GM18517 (cell line): ENCODE results near the gene CDC42EP3.

Source experiments
- ATAC-seq: cut with Tn5 transposase; IDR thresholded peaks from one replicate; pipeline ENCODE4 v1.9.1; 2021; ENCODE audit warnings: mild to moderate bottlenecking, moderate library complexity; ENCODE audit not compliant: unreplicated experiment

CDC42EP3 gene, protein sequence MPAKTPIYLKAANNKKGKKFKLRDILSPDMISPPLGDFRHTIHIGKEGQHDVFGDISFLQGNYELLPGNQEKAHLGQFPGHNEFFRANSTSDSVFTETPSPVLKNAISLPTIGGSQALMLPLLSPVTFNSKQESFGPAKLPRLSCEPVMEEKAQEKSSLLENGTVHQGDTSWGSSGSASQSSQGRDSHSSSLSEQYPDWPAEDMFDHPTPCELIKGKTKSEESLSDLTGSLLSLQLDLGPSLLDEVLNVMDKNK

DNA sequence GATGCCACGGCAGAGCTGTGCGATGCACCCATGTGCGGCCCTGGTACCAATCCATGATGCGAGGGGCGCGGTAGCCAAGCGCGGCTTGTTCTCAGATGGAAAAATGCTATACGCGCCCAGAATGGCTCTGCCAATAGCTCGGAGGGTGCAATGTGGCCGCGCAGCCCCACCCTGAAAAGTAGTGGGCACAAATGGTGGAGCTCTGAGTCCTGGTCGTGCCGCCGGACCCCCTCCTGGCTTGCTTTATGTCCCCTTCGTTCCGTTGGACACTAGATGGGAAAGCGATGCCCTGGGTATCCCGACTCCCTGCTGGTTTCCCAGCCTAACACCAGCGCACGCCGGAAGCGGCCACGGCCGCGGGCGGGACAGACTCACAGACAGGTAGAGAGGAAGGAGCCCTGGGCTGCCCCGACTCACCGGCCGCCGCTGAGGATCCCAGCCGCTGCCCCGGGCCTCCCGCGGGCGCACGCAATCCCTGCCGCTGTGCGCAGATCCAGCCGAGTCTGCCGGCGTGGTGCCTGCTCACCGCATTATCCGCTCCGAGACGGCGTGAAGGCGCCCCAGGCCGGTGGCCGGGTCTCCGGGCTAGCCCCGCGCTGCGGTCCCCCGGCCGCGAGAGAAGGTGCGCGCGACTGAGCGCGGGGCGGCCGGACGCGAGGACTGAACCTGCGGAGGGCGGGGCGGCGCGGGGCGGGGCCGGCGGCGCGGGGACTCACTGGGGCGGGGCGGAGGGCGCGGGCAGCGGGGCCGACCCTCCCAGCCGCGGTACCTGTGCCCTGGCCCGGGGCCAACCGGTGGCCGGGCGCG lies at the start of gene CDC42EP3:
Gene CDC42EP3 (minus strand): TSS at position 634 of the 807 bp plus-strand sequence. CDS start 25,055 bp downstream, outside the sequence.
- ATAC-seq, result peak; percentile 36

DNA sequence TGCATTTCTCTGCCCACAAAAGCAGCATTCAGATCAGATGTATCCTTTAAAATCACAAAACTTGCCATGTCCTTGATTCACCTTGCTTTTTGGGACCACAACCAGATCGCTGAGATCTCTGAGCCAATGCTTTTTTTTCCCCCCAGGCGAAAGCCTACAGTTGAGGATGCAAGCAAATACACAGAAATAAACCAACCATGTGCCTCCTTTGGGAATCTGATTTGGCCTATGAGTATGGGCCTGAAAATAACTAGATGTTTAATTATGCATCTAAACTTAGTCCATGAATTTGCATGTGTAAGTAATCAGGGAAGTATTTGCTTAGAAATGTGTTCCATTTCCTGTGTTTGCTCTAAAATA lies 49.7 kb upstream of the CDC42EP3 start:
- no peak for ATAC-seq

DNA sequence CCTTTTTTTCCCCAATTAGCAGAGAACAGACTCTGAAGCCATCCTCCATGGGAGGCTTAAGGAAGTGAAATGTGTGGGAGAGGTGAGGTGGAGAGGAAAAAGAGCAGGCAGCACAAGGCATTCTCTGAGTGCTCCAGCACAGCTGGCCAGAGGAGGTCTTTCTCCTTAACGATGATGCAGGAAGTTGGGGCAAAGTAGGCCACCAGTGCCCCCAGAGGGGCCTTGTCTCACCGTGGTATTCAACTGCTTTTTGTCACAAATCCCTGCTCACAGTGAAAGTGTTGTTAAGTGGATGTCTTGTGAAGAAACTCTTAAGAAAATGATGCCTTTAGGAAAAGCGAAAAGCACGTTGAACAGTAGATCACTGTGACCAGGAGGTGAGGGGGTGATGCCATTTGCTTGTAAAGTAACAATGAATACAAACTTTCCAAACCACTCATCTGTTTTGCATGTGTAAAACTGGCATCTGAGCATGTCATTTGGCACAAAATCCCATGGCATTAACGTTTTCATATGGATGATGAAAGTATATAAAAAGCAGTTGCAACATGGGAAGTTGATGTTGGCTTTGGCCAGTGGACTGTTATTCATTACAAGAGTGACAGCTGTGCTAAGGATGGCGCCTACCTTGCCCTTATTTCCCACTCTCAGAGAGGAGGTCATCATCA lies 49.2 kb upstream of the CDC42EP3 start:
- ATAC-seq, result no peak

DNA sequence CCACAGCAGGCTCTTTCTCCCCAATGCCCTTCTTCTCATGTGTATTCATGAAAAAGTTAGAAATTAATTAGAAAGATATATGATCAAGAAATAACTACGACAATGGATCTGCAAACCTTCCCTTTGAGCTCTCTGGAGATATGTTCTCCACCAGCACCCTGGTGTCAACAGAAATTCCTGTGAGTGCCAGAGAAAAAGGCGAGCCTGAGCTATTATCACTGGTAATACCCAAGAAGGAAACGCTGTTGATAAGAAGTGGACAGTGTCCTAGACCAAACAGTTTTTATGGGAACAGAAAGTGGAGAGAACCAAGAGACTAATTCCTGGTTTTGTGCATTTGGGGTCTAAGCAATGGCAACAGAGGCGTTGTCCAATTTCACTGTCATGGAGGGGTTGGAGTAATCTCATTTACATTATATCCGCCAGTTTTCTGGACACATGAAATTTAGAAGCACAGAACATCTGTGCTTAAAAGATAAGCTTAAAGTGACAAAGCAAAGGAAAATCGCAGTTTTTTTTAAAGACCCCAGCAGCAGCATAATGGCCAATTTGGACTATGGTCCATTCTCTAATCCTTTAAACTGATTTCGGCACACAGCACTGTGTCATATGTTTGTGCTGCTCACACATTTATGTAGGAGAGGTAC lies 47.2 kb upstream of the CDC42EP3 start:
- no peak for ATAC-seq

DNA sequence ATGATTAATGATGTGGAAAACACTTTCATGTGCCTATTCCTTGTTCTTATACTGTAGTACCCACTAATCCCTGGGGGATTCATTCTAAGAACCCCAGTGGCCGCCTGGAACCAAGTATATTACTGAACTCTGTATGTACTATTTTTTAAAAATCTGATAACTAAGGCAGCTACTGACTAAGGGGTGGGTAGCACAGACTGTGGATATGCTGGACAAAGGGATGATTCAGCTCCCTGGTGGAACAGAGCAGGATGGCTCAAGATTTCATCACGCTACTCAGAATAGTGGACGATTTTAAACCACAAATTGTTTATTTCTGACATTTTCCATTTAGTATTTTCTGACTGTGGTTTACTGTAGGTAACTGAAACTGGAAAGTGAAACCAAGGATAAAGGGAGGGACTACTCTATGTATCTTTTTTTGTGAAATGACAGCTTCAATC lies 41.8 kb upstream of the CDC42EP3 start:
- ATAC-seq, result no peak

DNA sequence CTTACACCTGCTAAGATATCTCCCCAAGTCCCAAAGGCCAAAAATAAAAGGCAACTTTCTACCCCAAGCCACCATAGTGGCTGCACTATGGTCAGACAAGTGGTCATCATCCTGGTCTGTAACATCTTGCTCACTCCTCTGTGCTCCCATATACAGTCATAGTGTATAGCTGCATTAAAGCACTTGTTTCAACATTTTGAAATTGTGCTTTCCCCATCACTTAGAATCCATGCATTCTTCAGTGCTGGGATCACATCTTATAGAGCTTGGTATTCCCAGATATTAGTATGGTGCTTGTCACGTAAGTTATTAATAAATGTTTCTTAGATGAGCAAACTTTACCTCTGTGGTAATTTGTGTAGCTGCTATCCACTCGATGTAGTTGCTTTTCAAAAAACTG lies 40.4 kb upstream of the CDC42EP3 start:
- no peak for ATAC-seq

DNA sequence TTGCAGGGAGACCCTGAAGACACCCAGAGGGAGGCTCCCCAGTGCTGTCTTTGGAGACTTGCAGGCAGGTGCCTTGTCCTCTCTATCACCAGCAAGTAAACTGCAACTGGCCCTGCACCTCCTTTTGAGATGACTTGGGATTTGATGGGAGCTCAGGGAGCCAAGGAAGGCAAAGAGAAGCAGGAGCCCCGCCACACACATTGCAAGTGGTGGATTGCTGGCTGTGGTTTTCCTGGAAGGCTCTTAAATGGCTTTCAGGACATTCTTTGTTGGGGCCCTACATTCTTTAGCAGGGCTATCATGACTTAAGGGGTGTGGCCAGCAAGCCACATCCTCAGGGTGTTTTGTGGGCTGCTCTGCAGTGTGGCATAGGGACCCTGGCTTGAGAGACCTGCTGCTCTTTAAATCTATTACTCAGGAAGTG lies 39.9 kb upstream of the CDC42EP3 start:
- no peak for ATAC-seq

DNA sequence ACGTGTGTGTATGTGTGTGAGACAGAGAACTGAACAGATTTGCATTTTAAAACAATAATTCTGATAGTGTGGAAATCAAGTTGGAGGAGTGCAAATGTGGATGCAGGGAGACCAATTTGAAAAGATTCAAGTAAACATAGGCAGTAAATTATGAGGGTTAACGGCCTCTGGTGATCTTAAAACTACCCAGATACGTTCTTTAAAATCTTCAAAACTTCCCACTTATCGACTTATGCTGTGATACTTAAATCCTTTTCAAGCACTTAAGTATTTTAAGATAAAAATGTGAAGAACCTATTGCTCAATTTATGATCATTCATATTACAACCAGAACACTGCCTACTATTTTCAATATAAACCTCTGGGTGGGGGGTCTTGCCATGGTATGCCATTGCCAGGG lies 37.7 kb upstream of the CDC42EP3 start:
- no peak for ATAC-seq

DNA sequence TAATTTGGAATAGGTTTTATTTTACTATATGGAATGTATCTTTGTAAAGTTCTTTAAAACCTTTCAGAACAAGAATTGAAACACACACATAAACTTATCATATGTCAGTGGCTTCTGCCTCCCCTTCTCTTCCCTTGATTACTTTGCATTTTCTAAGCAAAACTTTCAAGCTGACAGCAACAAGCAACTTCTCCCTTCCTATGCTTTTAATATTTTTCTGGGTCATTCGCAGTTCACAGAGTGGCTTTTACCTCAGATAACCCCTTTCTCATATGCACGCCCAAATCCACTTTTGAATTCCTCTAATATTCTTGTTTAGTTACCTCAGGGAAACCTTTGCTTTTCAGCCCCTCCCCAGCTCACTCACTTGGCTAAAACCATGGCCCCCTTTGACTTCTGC lies 36.7 kb upstream of the CDC42EP3 start:
- no peak for ATAC-seq

DNA sequence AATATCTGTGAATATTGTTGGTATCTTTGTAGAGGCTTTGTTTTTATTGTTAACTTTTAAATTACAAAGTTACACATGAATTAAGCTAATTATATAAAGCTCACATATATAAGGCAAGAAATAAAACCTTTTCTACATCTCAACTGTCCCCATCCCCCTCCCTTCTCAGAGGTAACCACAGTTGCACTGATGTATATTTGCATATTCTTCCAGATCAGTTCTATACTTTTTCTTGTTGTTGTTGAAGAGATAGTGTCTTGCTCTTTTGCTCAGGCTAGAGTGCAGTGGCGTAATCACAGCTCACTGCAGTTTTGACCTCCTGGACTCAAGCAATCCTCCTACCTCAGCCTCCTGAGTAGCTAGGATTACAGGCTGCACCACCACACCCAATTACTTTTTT lies 36.0 kb upstream of the CDC42EP3 start:
- peak; percentile 51 for ATAC-seq

DNA sequence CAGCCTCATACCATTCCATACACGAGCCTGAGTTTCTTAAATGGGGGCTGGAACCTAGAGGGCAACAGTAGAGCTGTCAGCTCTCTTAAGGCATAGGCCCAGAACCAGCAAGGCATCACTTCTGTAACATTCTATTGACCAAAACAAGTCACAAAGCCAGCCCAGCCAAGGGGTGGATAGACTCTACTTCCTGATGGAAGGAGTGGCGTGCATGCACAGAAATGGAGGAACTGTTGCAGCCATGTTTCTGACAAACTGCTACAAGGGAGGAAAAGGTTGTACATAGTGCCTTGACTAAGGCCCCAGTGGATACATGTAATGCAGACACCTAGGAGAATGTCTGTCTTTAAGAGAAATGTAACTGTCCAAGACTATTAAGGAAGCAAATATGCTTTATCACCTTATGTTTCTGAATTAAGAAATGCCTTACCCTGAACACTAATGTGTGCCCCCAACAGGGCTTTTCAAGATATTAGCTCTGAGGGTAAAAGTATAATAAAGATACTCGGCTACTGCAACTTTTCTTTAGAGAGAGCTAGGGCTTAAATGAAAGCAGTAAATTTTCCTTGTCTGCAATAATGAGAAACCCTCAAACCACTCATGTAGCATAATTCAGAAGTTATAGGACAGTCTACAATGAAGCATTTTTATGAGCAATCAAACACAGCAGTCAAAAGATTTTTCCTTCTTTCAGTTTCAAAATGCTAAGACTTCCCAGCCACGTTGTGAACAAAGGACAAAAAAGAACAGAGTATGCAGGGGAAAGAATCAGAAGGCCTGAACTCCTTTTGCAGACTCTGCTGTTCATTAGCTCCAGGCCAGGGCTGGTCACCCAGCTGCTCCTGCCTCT lies 35.1 kb upstream of the CDC42EP3 start:
- no peak for ATAC-seq

DNA sequence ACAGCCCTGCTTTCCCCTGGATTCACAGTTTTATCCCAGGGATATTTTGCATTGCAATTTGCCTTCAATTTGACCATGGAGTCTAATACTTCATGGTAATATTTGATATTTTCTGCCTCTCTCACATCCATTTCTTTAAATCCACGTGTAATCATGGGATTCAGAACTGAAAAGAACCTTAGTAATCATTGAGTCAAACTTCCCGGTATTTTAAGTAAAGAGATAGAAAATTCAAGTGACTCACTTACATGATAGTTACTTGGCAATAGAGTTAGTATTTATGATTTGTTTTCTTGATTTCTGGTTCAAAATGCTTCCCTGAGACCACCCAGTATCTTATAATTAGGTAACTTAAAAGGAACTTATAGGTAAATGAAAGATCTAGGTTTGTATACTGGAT lies 33.7 kb upstream of the CDC42EP3 start:
- no peak for ATAC-seq

DNA sequence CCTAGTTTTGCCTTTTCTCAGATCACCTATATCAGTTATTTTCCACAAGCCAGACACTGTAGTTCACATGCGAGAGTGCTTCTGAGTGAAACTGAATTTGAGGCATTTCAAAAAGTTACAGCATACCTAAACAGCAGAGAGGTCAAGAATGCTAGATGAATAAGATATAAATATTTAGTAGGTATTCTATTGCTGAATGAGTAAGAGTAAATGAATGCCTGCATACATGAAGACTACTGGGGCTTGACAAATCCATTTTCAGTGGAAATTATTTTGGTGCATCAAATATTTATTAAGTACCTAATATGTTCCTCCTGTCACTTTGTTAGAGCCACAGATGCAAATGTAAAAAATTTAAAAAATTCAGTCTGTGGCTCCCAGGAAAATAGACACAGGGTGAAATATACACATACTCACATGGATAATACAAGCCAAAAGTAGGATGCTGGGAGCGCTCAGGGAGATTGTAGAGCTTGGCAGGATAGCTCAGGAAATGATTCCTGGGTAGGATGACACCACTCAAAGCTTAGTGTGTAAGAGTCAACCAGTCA lies 27.6 kb upstream of the CDC42EP3 start:
- ATAC-seq, result no peak

DNA sequence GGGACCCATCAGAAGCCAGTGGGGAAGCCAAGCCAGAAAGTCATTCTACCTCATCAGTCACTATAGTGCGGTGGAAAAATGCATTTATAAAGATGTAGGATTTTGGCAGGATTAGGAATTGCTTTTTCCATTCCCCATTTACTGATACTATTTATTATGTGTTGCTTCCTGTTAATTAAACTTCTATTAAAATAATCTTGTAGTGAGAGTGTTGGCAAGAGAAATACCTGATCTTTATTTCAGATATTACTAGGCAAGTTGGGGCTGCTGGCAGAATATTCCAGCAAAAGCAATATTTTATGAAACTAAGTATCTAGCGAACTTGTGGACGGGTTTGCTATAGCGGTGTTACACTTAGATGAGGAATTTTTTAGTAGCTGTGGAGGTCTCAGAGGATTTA lies 23.9 kb upstream of the CDC42EP3 start:
- no peak for ATAC-seq

DNA sequence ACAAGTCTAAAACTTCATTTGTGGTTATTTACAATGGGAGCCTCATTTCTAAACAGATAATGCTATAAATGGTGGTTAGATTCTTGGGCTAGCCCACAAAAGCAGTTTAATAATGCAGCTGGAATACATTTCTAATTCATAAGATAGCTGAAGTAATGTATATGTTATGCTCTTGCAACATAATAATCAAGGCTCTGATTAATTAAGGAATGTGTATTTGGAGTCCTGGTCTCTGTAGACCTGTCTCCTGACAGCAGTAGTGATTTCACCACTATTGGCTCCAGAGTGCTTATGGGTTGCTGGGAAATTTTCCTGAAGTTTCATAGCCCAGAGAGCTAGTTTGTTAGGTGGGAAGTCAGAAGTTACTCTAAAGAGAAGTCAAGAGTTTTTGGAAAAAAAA lies 21.3 kb upstream of the CDC42EP3 start:
- no peak for ATAC-seq

DNA sequence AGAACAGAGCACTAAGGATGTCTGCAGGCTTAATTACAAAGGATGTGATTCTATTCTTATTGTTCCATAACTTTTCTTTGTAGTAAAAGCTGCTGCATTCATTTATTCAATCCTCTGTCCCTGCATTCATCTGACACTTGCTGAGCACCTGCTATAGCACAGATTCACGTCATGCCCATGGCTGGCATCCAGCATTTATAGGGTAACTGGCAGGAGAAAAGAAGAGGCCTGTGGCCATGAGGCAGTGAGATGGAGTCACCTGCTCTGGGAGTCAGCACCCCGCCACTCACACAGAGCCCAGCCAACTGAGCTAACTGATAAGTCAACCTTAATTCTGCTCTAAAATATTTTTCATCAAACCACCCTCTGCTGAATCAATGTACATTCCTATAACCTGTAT lies 18.3 kb upstream of the CDC42EP3 start:
- ATAC-seq, result no peak

DNA sequence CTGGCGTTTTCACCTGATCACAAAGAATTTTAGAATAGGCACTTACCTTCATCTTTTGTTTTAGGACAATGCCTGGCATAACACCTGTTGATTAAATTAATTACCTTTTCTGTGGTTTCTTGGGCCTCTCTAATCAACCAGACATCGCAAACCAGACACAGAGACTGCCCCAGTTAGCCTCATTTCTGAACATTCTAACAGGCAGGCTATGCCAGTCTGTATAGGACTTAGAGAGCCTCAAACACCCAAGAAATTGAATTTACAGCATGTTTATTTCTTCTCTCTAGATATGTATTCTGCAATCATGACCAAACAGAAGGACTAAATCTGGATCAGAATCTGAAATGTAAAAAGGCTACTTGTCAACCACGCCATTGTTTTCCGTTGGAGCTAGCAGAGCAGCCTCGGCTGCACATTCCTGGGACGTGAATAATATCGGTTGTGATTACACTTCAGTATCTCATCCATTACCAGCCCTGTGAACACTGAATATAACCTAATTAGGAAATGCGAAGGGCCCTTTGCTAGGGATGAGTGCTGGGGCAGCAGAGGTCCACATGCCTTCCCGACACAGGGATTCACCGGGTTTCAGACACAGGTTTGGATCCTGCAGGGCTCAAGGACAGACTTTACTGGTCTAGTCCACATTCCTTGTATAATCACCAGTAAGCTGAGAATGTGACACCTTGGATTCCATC lies 17.5 kb upstream of the CDC42EP3 start:
- ATAC-seq, result no peak

DNA sequence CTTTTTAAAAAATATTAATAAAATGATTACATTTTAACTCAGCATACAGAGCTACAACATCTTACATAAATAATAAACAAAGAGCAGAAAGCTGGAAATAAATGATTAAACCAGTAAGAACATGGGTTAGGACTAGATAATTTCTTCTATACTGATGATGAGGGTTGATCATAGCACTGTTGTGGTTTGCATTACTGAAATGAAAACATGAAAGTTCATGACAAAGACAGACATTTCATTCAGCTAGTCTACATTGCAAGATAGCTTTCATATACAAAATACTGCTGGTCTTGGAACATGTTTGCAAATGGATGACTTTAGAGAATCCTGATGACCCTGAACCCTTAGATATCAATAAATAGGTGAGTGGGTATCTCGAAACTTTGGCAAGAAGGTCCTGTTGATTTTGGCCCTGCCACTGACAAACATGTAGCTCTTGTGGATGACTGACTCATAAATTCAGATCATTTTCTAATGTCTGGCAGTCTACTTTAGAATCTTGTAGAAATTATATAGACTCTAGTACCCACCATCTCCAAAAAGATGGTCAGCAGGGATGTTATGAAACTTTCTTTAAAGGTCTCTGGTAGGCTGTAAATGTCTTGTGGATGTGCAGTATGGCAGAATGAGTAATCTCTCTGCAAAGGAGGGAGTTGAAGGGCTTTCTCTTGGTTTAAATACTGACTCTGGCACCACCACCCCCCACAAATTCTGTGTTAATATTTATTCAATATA lies 15.5 kb upstream of the CDC42EP3 start:
- ATAC-seq, result no peak

DNA sequence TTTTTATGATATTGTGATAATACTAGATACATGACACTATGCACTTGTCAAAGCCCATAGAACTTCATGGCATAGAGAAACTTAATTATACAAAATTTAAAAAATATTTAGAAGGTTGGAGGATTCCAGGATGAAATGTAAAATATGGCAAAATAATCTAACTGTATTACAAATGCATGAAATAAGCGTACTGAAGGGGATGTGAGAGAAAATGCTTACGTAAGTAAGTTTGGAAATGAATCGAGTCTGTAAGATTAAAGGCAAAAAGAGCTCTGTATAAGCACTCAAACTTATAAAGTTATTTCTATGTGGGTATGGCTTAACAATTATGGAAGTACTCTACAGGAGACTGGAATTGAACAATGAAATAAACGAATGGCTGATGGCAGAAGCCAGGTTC lies 13.4 kb upstream of the CDC42EP3 start:
- ATAC-seq, result no peak
